GM21447 (cell line): ENCODE measurements around the gene NAT9.

Source experiments
- ATAC-seq: cut with Tn5 transposase; IDR thresholded peaks from one replicate; pipeline ENCODE4 v1.9.1; 2021; ENCODE audit not compliant: unreplicated experiment

Gene NAT9

DNA sequence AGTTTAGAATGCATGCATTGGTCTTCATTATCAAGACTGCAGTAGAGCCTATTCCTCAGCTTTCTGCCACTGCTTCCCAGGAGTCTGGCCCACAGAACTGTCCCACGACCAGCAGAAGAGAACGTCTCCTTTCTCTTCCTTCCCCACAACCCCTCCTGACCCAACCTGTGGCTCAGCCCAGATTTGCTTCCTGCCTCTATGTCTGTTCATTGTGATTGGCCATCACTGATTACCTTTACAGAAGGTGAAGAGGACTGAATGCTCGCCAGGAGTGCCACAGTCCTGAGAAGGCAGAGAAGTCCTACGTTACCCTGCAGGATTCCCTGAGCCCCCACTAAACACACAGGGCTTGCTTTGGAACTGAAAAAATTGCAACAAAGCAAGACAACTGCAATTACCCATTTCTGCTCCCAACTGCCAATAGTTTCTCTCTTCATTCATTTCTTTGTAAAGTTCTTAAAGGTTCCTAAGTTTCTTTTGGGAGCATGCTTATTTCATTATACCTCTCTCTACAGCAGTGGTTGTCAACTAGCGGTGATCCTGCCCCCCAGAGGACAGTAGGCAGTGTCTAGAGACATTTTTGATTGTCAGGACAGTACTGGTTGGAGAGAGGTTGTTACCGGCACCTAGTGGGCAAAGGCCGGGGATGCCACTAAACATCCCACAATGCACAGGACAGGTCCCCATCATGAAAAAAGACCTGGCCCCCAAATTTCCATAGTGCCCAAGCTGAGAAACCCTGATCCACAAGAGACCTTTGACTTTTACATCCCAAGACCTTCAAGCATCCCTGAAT lies 4.5 kb upstream of the NAT9 start:
- ATAC-seq: no peak

DNA sequence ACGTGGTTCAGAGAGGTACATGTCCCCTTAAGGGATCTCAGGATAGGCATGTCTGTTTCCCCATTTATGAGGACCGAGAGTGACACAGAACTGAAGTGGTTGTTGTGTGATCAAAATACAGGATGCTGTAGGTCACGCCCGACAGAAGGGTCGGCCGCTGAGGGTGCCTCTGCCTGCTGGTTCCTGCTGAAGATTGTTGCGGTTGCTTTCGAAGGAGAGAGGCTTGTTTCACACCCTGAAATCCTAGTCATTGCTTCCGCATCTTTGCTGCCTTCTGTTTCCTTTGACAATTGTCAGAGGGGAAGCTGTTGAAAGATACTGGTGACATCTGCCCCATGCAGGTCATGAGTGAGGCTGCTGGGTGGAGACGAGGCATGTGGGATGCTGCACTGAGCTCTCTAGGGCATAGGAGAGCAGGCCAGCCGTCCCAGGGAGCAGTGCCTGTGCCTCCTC lies 3.8 kb upstream of the NAT9 start:
- ATAC-seq: peak; percentile 47

DNA sequence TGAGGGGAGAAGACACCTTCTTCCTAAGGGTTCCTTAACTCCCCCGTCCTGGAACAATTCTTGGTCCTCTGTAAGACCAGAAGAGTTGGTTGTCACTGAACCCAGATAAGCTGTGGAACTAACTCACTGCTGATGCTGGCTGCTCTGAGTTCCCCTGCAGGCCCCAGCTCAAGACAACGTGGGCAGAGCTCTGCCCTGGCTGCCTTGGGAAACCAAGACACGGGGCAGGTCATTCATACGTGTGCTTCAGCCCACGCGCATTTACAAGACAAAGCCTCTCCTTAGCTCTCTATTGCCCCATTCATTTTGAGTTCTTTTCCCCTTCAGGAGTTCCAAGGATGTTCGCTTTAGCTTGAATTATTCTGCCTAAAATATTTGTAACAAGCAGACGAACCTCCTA lies 3.4 kb upstream of the NAT9 start:
- no peak for ATAC-seq

DNA sequence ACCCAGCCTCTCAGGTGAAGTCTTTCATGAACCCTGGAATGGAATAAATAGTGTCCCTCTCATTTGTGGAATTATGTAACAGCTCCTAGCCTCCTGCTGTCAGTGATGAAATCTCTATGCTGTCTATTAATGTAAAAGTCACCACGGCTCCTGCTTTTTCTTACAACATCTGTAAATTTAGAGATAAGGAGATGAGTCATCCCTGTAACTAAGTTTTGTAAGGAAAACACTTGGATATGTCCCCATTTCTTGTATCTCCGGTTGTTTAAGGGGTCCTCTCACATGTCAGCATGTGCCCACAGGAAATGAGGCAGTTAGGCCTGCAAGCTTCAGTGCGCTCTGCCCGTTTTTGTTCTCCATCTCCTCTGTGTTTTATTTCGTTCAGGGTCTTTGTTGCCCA lies 2.8 kb upstream of the NAT9 start:
- no peak for ATAC-seq

DNA sequence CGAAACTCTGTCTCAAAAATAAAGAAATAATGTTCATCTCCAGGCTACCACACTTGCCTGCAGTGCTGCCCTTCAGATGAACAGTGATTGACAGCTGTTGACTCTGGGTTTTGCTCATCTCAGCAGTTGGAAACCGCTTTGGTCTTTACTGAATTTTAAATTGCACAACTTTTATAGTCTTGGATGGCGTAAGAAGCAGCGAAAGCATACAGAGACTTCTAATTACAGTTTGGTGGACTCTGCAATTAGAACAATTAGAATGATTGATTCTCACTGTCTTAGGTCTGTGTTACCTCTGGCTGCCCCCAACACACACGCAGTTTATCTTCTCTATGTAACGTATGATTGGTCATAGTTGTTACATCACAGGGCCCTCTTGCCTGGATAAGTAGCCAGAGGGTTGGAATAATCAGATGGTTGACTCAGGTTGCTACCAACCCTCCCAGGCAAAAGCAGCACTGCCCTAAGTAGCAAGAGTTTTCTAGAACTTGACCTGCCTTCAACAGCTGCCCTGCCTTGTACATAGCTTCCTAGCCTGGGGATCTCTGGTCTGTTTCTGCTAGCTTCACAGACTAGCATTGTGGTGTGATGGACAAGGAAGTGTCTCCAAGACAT lies 1.9 kb upstream of the NAT9 start:
- no peak for ATAC-seq

DNA sequence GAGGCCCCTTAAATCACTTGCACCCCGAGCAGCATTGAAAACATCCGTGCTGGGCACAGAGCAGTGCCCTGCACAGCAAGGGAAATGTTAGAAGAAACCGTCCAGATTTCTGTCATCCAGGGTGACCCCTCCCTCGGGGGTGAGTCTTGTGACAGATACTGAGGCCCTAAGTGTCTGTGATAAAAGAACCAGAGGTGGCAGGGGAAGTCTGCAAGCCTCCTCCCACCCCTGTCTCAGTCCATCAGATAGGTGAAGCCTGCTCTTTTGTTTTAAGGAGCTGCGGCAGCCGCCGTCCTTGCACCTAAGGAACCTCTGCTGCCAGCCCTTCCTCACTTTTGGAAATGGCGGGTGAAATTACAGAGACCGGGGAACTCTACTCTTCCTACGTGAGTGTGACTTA lies 845 bp upstream of the NAT9 start:
- no peak for ATAC-seq

DNA sequence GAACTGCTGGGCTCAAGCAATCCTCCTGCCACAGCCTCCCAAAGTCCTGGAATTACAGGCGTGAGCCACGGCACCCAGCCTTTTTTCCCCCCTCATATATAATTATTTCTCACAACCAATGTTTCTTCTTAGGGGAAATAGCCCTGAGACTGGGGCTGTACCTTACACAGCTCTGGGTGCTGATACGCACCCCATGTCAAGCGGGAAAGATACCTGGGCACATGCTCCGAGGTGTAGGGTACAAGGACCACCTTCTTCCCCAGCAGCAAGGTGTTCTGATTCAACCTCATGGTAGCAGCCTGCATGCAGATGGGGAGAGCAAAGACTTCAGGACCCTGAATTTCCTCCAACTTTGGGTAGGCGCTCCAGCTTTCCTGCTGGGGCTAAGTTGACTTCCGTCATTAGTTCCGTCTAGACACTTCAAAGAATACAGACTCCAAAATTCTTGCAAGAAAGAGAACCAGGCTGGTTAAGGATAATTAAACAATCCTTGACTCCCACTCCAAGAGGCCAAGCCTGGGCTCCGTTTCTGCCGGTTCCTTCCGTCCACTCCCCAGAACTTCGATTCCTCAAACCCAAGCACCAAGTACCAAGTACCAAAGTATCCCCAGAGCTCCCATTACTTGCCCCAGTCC lies 619 bp downstream of the NAT9 start:
- ATAC-seq: no peak

DNA sequence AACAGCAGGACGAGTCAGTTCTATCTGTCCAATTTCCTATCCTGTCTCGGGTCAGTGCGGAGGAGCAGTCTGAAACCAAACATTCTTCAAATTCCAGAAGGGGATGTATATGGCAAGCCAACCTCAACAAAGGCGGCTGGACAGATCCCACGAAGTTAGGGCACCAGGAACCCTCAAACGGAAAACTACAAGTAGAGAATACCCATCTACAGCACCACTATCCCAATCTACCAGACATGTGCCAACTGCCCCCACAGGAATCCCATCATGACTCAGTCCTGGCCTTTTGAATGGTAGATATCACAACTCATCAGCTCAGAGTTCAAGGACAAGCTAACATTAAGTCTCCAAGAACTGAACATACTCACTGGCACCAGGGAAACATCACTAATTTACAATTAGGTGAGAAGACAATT lies 2.3 kb downstream of the NAT9 start:
- no peak for ATAC-seq

DNA sequence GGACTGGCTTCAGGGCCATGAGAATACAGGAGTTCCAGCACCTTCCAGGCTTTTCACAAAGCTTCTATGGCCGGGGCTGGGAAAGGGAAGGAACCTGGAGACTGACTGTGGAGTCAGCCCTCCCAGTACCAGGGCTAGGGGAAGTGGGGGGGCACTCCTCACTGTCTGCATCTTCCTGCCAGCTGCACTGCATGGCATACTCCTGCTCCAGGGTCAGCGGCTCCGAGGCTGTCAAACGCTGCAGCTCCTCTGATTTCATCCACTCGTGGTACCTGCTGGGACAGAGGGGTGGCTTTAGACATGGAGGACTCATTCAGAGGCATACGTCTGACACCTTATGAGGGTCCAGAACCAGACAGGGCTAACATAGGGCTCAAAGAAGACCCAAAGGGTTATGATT lies 2.7 kb downstream of the NAT9 start:
- ATAC-seq: no peak

DNA sequence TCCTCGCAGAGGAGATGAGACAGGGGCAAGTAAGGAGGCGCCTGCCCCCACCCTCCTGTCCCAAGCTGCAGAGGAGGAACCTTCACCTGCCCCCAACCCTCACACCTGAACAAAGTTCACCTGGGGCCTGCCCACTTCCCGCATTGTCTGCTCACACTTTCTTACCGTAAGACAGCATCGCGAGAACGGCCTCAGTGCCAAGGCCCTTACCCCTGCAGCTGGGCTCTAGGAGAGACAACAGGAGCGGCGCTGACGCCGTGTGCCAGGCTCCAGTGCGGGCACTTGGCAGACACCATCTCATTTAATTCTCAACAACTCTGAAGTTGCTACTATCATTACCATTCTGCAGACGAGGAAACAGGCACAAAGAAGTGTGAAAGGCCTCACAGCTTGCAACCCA lies 4.1 kb downstream of the NAT9 start:
- no peak for ATAC-seq

DNA sequence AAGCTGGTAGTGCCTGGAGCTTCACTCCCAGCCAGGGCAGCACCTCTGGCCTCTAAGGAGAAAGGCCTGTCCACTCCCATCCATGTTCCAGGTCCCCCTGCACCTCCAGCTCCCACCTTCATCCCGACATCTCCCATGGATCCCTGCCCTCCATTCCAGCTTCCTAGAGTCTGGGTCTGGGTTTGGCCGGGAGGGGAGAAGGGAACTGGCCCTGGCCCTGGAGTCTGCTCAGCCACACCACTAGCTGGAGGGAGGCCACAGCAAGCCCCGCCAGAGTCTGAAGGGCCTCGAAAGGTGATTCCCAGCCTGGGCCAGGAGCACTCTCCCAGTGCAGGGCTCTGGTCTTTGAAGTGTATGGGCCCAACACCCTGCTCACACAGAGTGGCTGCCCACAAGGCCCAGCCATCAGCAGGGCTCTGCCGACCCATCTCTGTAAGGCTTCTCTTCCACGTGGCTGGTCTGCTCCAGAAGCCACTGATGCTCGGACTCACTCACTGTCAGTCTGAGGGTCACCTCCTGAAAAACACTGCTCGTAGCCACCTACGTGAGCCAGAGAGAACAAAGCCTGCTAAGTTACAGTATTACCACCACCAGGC lies 4.7 kb downstream of the NAT9 start:
- no peak for ATAC-seq

DNA sequence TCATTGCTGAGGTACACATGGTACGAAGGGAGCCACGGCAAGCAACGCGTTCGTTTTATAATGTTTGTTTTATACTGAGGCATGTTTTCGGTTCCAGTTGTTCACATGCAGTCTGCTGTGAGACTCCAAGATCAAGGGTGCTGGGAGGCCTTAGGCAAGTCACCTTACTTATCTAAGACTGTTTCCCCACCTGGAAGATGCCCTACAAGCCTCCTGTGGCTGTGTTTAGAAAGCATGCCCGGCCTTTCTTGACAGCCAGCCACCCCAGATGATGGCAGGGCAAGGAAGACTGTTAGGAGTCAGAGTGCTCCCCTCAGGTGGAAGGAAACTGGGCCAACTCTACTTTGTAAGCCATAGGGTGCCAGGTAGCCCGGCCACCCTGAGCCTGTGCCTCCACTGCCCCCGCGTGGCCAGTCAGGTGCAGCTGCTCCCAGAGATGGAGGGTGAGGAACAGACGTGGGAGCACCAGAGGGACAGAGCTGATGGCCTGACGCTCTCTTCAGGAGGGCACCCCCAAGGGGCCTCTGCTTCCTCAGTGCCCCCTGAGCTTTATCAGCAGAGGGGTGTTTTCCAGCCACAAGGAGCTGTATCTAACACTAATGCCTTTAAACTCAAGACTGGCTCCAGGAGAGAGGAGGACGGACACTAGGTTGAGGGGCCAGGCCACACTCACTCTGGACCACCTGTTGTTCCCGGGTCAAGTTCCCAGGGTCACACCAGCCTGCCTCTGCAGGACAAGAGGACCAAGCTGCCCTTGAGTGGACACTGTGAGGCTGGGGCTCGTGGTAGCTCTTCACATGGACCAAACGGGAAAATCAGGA lies 5.4 kb downstream of the NAT9 start:
- peak; percentile 71 for ATAC-seq

DNA sequence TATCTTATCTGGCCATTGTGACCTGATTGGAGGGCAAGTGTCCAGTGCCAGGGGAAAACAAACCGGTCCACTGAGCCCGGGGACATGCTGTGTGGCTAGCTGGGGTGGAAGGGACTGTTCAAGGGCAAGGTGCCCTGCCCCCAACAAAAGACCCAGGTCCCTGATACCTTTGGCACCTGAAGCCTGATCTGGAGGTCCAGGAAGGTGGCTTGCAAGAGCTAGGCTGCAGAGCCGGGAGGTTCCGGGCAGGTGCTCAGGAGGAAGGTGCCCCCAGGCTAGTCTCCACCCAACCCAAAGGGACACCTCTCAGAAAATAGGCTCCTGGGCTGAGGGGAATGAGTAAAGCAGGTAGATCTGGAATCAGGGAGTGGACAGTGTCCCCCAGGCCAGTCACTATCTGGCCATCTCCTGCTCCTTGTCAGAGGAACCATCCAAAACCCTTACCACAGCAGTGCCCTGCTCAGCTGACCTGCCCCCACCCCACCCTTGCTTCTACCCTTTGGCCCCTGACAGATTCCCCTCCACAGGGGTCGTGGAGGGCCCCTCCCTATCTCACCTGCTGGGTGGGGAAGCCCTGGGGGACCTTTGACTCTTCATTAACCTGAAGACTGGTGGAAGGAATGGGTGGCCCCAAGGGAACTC lies 6.2 kb downstream of the NAT9 start:
- ATAC-seq: no peak

DNA sequence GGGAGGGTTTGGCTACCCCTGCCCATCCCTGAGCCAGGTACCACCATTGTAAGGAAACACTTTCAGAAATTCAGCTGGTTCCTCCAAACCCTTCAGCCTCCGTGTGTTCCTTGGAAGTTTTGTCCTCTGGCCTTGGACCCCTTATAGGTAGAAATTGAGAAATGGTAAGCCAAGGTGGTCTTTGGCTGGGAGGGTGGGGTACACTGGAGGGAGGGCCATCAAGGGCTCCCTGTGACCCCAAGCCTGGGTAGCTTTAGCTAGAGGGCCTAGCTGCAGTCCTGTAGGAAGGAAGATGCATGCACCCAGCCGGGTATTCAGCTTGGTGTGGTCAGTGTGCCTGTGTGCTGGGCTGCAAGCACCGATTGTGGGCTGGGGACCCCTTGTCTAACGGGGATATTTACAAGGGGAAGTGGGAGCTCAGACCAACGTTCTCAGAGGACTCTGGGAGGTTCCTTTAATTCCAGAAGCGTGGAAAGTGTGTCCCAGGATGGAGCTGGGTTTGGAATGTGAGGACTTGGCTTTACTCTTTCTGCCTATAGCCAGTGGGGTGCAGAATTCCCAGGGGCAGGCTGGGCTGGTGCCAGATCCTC lies 6.8 kb downstream of the NAT9 start:
- no peak for ATAC-seq

DNA sequence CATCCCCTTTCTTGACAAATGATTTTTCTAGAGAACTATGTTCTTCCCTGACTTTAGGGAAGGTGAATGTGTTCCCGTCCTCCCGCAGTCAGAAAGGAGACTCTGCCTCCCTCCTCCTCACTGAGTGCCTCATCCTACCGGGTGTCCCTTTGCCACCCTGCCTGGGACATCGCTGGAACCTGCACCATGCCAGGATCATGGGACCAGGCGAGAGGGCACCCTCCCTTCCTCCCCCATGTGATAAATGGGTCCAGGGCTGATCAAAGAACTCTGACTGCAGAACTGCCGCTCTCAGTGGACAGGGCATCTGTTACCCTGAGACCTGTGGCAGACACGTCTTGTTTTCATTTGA lies 7.4 kb downstream of the NAT9 start:
- ATAC-seq: no peak

DNA sequence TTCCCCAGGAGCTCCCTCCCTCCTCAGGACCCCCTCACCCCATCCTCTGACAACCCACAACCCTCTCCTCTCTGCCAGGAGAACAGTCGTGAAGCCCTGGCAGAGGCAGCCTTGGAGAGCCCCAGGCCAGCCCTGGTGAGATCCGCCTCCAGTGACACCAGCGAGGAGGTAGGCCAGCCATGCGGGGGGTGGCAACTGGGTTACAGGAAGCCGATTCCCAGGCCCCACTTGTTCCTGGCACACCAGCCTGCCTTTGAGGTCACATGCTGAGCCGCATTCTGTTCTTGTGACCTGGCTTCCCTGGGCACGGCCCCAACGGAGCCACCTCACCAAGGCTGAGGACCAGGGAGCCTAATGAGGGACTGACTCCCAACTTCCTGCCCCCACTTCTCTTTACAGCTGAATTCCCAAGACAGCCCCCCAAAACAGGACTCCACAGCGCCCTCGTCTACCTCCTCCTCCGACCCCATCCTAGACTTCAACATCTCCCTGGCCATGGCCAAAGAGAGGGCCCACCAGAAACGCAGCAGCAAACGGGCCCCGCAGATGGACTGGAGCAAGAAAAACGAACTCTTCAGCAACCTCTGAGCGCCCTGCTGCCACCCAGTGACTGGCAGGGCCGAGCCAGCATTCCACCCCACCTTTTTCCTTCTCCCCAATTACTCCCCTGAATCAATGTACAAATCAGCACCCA lies 7.9 kb downstream of the NAT9 start:
- ATAC-seq: no peak

DNA sequence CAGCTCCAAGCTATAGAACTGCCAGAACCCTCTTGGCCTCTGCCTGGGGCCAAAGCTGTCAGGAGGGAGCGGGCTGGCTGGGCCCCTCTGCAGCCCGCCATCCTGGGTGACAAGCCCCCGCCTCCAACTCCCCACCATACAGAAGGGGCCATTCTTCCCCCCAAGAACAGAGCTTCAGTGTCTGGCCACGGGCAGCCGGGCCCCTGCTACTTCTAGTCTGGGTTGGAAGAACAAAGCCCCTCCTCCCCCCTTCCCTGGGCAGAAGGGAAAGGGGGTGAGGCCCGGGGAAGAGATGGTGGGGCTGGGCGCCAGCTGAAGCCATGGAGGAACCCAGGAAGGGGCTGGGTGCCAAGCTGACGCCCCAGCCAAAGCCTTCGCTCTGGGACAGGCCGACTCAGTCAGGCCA lies 9.0 kb downstream of the NAT9 start:
- ATAC-seq: no peak

DNA sequence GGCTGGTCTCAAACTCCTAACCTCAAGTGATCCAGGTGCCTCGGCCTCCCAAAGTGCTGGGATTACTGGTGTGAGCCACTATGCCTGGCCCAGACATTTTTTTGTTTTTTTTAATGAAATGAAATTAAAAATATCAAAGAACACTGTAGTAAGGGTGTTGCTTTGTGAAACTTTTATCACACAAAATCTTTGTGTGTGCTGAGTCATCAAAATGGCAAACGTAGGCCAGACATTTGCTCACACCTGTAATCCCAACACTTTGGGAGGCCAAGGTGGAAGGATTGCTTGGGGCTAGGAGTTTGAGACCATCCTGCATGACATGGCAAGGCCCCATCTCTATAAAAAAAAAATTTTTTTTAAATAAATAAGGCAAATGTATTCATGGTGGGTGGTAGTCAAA lies 9.7 kb downstream of the NAT9 start:
- ATAC-seq: no peak

DNA sequence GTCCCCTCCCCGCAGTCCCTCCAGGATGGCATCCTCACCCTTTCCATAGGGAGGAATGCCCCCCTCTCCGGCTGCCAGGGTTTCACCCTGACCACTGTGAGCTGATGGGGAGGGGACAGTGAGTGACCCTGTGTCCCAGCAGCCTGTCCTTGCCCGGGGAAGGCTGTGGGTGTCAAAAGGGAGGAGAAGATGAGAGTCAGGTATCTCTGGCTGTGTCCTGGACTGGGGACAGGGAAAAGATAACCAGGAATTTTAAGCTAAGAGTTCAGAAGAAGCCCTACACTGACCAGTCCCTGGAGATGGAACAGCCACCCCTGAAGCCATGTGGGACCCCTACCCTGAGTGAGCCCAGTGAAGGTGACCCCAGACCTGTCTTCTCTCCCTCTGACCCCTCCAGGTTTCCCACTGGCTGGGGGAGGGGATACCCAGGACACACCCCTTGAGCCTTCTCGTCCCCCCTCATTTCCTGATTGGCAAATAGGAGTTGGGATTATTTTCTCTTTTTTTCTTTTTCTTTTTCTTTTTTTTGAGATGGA lies 11.3 kb downstream of the NAT9 start:
- ATAC-seq: no peak
